Spleen (tissue), 11 donors: ENCODE measurements around the gene GGA2. TPM values are rescaled to one million over a fixed set of nuclear protein-coding genes. Genes with fewer than 3 reads are reported as not detected.

Source experiments
- DNase-seq: peaks from one replicate; pipeline ENCODE4 v3.0.0-alpha.2; 2020
- H3K27ac ChIP-seq, 8 donors: fragments of 200-600 bp; sonication (generic) in 7 of 8; 1 replicate in 4 of 8; 2 replicates in 4 of 8; pipeline versions ENCODE4 v1.5.0 to v1.8.0; 2016 to 2021; ENCODE audit warnings: inconsistent platforms in 4 of 8, mild to moderate bottlenecking in 4 of 8, moderate library complexity in 1 of 8
- H3K27me3 ChIP-seq, 7 donors: fragments of 200-600 bp; sonication (generic) in 6 of 7; replicated peaks in 1 of 7; 1 replicate in 4 of 7; 2 replicates in 3 of 7; pipeline versions ENCODE4 v1.5.0 to v1.8.0; 2016 to 2021; ENCODE audit warnings: inconsistent platforms in 3 of 7, mild to moderate bottlenecking in 1 of 7
- H3K36me3 ChIP-seq, 6 donors: fragments of 200-600 bp; sonication (generic) in 5 of 6; 1 replicate in 4 of 6; 2 replicates in 2 of 6; pipeline versions ENCODE4 v1.5.0 to v1.8.0; 2016 to 2021; ENCODE audit warnings: inconsistent platforms in 2 of 6
- H3K4me1 ChIP-seq, 6 donors: fragments of 200-600 bp; sonication (generic) in 5 of 6; 1 replicate in 3 of 6; 2 replicates in 3 of 6; pipeline versions ENCODE4 v1.5.0 to v1.8.0; 2016 to 2021; ENCODE audit warnings: inconsistent platforms in 3 of 6
- H3K4me3 ChIP-seq, 8 donors: fragments of 200-600 bp; sonication (generic) in 7 of 8; 1 replicate in 4 of 8; 2 replicates in 4 of 8; pipeline versions ENCODE4 v1.5.0 to v1.8.0; 2016 to 2021; ENCODE audit warnings: inconsistent platforms in 4 of 8, mild to moderate bottlenecking in 4 of 8, moderate library complexity in 2 of 8
- H3K9me3 ChIP-seq, 8 donors: fragments of 200-600 bp; sonication (generic) in 7 of 8; 1 replicate in 4 of 8; 2 replicates in 4 of 8; pipeline versions ENCODE4 v1.5.0 to v1.8.0; 2016 to 2021; ENCODE audit warnings: inconsistent platforms in 4 of 8
- CTCF ChIP-seq, 11 experiments: fragments of 200-600 bp in 7 of 11; fragments of 450-650 bp in 4 of 11; sonication (generic) in 4 of 11; IDR thresholded peaks in 8 of 11; conservative IDR thresholded peaks in 3 of 11; 1 replicate in 7 of 11; 2 replicates in 4 of 11; pipeline versions ENCODE4 v1.4.0 to v1.8.0; 2016 to 2021; ENCODE audit warnings: antibody characterized with exemption in 11 of 11, inconsistent platforms in 4 of 11, mild to moderate bottlenecking in 1 of 11
- POLR2A ChIP-seq, 3 donors: fragments of 450-650 bp; IDR thresholded peaks; one replicate each; pipeline ENCODE4 v1.5.1; 2017; ENCODE audit warnings: antibody characterized with exemption in 3 of 3, mild to moderate bottlenecking in 1 of 3
- POLR2AphosphoS5 ChIP-seq, 3 donors: sonication (generic); formaldehyde crosslinking; IDR thresholded peaks; one replicate each; pipeline ENCODE4 v1.5.1; 2017; ENCODE audit warnings: antibody characterized with exemption in 3 of 3
- WGBS, 5 donors: extraction: QIAGEN DNeasy Blood & Tissue Kit in 3 of 5; methylation state at CpG; one replicate each; pipeline versions ENCODE4 v1.1.5 to v1.1.7; 2013 to 2018; 5-methylcytosine and 5-hydroxymethylcytosine counted together
- intact Hi-C: fragments of 100-400 bp; cut with DNase I; formaldehyde crosslinking; loops from one replicate; pipeline ENCODE4 v1.15.0; 2023; ENCODE audit warnings: low total_unique reads
- polyA plus RNA-seq, 3 donors: library from polyadenylated mRNA; stranded (reverse); fragments of 200-250 nt; gene quantifications; one replicate each; pipeline ENCODE4 v1.2.1, GENCODE V29; 2013
- total RNA-seq, 7 donors: library from RNA; depleted of rRNA in 3 of 7; stranded (reverse); fragments of >200 nt in 3 of 7; fragmentation: NEBNext Ultra II Directional in 4 of 7; extraction: Animal tissue kit (Norgen Biotek cat#: 25700) in 4 of 7; gene quantifications; one replicate each; pipeline versions ENCODE4 v1.1.0 to v1.2.1, GENCODE V29; 2016 to 2021
- donor health status: healthy with polysubstance abuse.
- donor health status: DM: no; HTN: no; CAD: no; lungs with moderate emphysema.
- donor health status: DM: no; HTN: no; CAD: no.
- donor health status: Bipolar disorder and iron deficiency.
- donor health status: healthy.
- donor health status: DM: no; HTN: no; CAD: no.
- donor health status: DM: yes; HTN: yes; CAD: no.

The GGA2 gene
- total and polyA plus RNA-seq, 10 donors: 49.4 to 179 (median 141) TPM

GRCh38 chr16:23538919-23539278 lies 28.6 kb upstream of the GGA2 start:
- H3K9me3 ChIP-seq: no peaks in the 10 kb centered on the region
- no peaks in the 10 kb centered on the region for H3K27me3 ChIP-seq
- TF ChIP-seq POLR2AphosphoS5 (IDR thresholded peaks at IDR 0.05) (no peak), CTCF (IDR thresholded peaks at IDR 0.05 in 8 of 11, conservative IDR thresholded peaks at IDR 0.05 in 3 of 11) (no peak), POLR2A (IDR thresholded peaks at IDR 0.05) (no peak)
- H3K4me1 ChIP-seq: no peaks in the 10 kb centered on the region
- intact Hi-C loops: no loop called here
- H3K36me3 ChIP-seq: peaks cover 0 to 99% (median 59%) of the 10 kb centered on the region in 6 donors
- no peak overlapping the region for H3K27ac ChIP-seq
- 87 to 97% (median 95%) methylated on average over 1 of the region's 1 CpG for WGBS, 5 donors
- peak; percentile 2 for DNase-seq
- H3K4me3 ChIP-seq: no peak overlapping the region

GRCh38 chr16:23537390-23537789 lies 27.1 kb upstream of the GGA2 start:
- H3K9me3 ChIP-seq: no peaks in the 10 kb centered on the region
- 72 to 91% (median 80%) methylated on average over 3 of the region's 3 CpGs for WGBS, 5 donors
- DNase-seq: peak; percentile 1
- peaks cover 0 to 99% (median 57%) of the 10 kb centered on the region in 6 donors for H3K36me3 ChIP-seq
- H3K27me3 ChIP-seq: no peaks in the 10 kb centered on the region
- intact Hi-C loops: no loop called here
- no peak overlapping the region for H3K4me3 ChIP-seq
- TF ChIP-seq POLR2AphosphoS5 (IDR thresholded peaks at IDR 0.05): no peak
- TF ChIP-seq CTCF (IDR thresholded peaks at IDR 0.05 in 8 of 11, conservative IDR thresholded peaks at IDR 0.05 in 3 of 11): no peak
- no peak for TF ChIP-seq POLR2A (IDR thresholded peaks at IDR 0.05)
- no peak overlapping the region for H3K27ac ChIP-seq
- H3K4me1 ChIP-seq: no peaks in the 10 kb centered on the region

- intact Hi-C loops: no loop called here
- peaks cover 0 to 98% (median 59%) of the 10 kb centered on the region in 6 donors for H3K36me3 ChIP-seq
- H3K9me3 ChIP-seq: no peaks in the 10 kb centered on the region
- no peak overlapping the region for H3K4me3 ChIP-seq
- no peaks in the 10 kb centered on the region for H3K27me3 ChIP-seq
- TF ChIP-seq POLR2A (IDR thresholded peaks at IDR 0.05): no peak
- 86 to 94% (median 89%) methylated on average over 2 of the region's 2 CpGs for WGBS, 5 donors
- no peaks in the 10 kb centered on the region for H3K4me1 ChIP-seq
- DNase-seq: peak; percentile 8
- H3K27ac ChIP-seq: no peak overlapping the region
Measured at GRCh38 chr16:23535901-23536300, 25.6 kb upstream of the GGA2 start.

- H3K27ac ChIP-seq: no peak overlapping the region
- no peaks in the 10 kb centered on the region for H3K27me3 ChIP-seq
- DNase-seq: no peak
- H3K36me3 ChIP-seq: peaks cover 0 to 98% (median 55%) of the 10 kb centered on the region in 6 donors
- TF ChIP-seq POLR2A (IDR thresholded peaks at IDR 0.05): no peak
- no peak for TF ChIP-seq CTCF (IDR thresholded peaks at IDR 0.05 in 8 of 11, conservative IDR thresholded peaks at IDR 0.05 in 3 of 11)
- TF ChIP-seq POLR2AphosphoS5 (IDR thresholded peaks at IDR 0.05): peak in 1 of 3 donors; percentile 30
- intact Hi-C loops: no loop called here
- no peak overlapping the region for H3K4me3 ChIP-seq
- 95 to 97% (median 96%) methylated on average over 13 to 19 of the region's 19 CpGs for WGBS, 5 donors
- no peaks in the 10 kb centered on the region for H3K9me3 ChIP-seq
- H3K4me1 ChIP-seq: no peaks in the 10 kb centered on the region
Measured at GRCh38 chr16:23534868-23535860, 24.9 kb upstream of the GGA2 start.
